OCI-LY1 (cell line): Measurements from ENCODE around the gene MNT.

Experiments used
- H2AFZ ChIP-seq: fragments of 200-600 bp; sonication (generic), shearing (Covaris generic); 2 replicates; pipeline ENCODE4 v1.6.0; 2014; ENCODE audit warnings: antibody characterized with exemption, mild to moderate bottlenecking, low read length
- H3F3A ChIP-seq: fragments of 200-600 bp; sonication (generic), shearing (Covaris generic); 2 replicates; pipeline ENCODE4 v1.6.0; 2014; ENCODE audit warnings: mild to moderate bottlenecking, antibody characterized with exemption, low read length, moderate library complexity; ENCODE audit not compliant: insufficient read depth
- H3K27ac ChIP-seq: fragments of 200-600 bp; sonication (generic); 2 replicates; pipeline ENCODE4 v1.5.1; 2014; ENCODE audit warnings: low read length, mixed run types, mild to moderate bottlenecking, low read depth; ENCODE audit not compliant: poor library complexity, severe bottlenecking
- H3K27me3 ChIP-seq: fragments of 200-600 bp; sonication (generic); 2 replicates; pipeline ENCODE4 v1.6.0; 2014; ENCODE audit warnings: antibody characterized with exemption, mild to moderate bottlenecking, low read length, moderate library complexity; ENCODE audit not compliant: insufficient read depth
- H3K36me3 ChIP-seq: fragments of 200-600 bp; sonication (generic); 2 replicates; pipeline ENCODE4 v1.6.1; 2014; ENCODE audit warnings: mild to moderate bottlenecking, antibody characterized with exemption, low read length, moderate library complexity, mixed read lengths; ENCODE audit not compliant: insufficient read depth
- H3K4me1 ChIP-seq: fragments of 200-600 bp; sonication (generic); 2 replicates; pipeline ENCODE4 v1.5.1; 2014; ENCODE audit warnings: mild to moderate bottlenecking, low read length, moderate library complexity; ENCODE audit not compliant: insufficient read depth, severe bottlenecking
- H3K4me2 ChIP-seq: fragments of 200-600 bp; sonication (generic), shearing (Covaris generic); 2 replicates; pipeline ENCODE4 v1.6.1; 2014; ENCODE audit warnings: low read length
- H3K4me3 ChIP-seq: fragments of 200-600 bp; sonication (generic); 2 replicates; pipeline ENCODE4 v1.5.1; 2014; ENCODE audit warnings: low read length, low read depth, mild to moderate bottlenecking, mixed read lengths; ENCODE audit not compliant: poor library complexity, severe bottlenecking
- H3K79me2 ChIP-seq: fragments of 200-600 bp; shearing (Covaris generic); 2 replicates; pipeline ENCODE4 v1.6.1; 2016; ENCODE audit warnings: mixed run types, low read length, mixed read lengths; ENCODE audit not compliant: insufficient read depth
- H3K9ac ChIP-seq: fragments of 200-600 bp; sonication (generic), shearing (Covaris generic); 2 replicates; pipeline ENCODE4 v1.6.1; 2014; ENCODE audit warnings: mild to moderate bottlenecking, low read length, mixed read lengths
- H3K9me2 ChIP-seq: fragments of 200-600 bp; sonication (generic), shearing (Covaris generic); 2 replicates; pipeline ENCODE4 v1.6.1; 2014; ENCODE audit warnings: low read depth, mild to moderate bottlenecking, low read length, mixed read lengths
- H3K9me3 ChIP-seq: fragments of 200-600 bp; shearing (Covaris generic); 2 replicates; pipeline ENCODE4 v1.6.1; 2014; ENCODE audit warnings: low read length, mixed read lengths
- H4K20me1 ChIP-seq: fragments of 200-600 bp; sonication (generic), shearing (Covaris generic); 2 replicates; pipeline ENCODE4 v1.6.0; 2016; ENCODE audit warnings: mild to moderate bottlenecking, low read length; ENCODE audit not compliant: insufficient read depth
- EZH2 ChIP-seq: fragments of 200-600 bp; sonication (generic), shearing (Covaris generic); IDR thresholded peaks from 2 replicates; pipeline ENCODE4 v1.8.0; 2017; ENCODE audit warnings: borderline replicate concordance, mixed run types, mild to moderate bottlenecking, antibody characterized with exemption, low read length, moderate library complexity, mixed read lengths
- TF ChIP-seq, protein P1 (sequence below): fragments of 200-600 bp; sonication (generic), shearing (Covaris generic); IDR thresholded peaks from 2 replicates; pipeline ENCODE4 v1.5.1; 2017; ENCODE audit warnings: mild to moderate bottlenecking, antibody characterized with exemption, low read length, moderate library complexity, mixed read lengths

Gene MNT

GRCh38 chr17:2414446-2415064 is 13.7 kb upstream of the MNT start:
- Histone ChIP-seq H3K9ac (no peak overlapping the region), H3K36me3 (peaks cover 34% of the 10 kb centered on the region), H3K79me2 (no peaks in the 10 kb centered on the region), H3F3A (no peaks in the 10 kb centered on the region), H3K9me2 (no peaks in the 10 kb centered on the region), H2AFZ (no peak overlapping the region), H3K27me3 (no peaks in the 10 kb centered on the region), H3K9me3 (no peaks in the 10 kb centered on the region), H4K20me1 (no peaks in the 10 kb centered on the region), H3K4me3 (no peak overlapping the region), H3K4me2 (no peak overlapping the region), H3K27ac (no peak overlapping the region), H3K4me1 (peaks cover 10% of the 10 kb centered on the region)
- TF ChIP-seq, protein P1, sequence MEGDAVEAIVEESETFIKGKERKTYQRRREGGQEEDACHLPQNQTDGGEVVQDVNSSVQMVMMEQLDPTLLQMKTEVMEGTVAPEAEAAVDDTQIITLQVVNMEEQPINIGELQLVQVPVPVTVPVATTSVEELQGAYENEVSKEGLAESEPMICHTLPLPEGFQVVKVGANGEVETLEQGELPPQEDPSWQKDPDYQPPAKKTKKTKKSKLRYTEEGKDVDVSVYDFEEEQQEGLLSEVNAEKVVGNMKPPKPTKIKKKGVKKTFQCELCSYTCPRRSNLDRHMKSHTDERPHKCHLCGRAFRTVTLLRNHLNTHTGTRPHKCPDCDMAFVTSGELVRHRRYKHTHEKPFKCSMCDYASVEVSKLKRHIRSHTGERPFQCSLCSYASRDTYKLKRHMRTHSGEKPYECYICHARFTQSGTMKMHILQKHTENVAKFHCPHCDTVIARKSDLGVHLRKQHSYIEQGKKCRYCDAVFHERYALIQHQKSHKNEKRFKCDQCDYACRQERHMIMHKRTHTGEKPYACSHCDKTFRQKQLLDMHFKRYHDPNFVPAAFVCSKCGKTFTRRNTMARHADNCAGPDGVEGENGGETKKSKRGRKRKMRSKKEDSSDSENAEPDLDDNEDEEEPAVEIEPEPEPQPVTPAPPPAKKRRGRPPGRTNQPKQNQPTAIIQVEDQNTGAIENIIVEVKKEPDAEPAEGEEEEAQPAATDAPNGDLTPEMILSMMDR = no peak
- TF ChIP-seq EZH2 = no peak

GRCh38 chr17:2412561-2413021 is 11.7 kb upstream of the MNT start:
- Histone ChIP-seq H3K9ac (no peak overlapping the region), H3K9me2 (no peaks in the 10 kb centered on the region), H3K4me1 (peaks cover 10% of the 10 kb centered on the region), H3K36me3 (peaks cover 22% of the 10 kb centered on the region), H3K9me3 (no peaks in the 10 kb centered on the region), H3K79me2 (no peaks in the 10 kb centered on the region), H3K4me3 (no peak overlapping the region), H4K20me1 (no peaks in the 10 kb centered on the region), H3F3A (no peaks in the 10 kb centered on the region), H2AFZ (no peak overlapping the region), H3K27ac (no peak overlapping the region), H3K4me2 (no peak overlapping the region), H3K27me3 (no peaks in the 10 kb centered on the region)
- TF ChIP-seq, protein P1 = no peak
- no peak for TF ChIP-seq EZH2

DNA sequence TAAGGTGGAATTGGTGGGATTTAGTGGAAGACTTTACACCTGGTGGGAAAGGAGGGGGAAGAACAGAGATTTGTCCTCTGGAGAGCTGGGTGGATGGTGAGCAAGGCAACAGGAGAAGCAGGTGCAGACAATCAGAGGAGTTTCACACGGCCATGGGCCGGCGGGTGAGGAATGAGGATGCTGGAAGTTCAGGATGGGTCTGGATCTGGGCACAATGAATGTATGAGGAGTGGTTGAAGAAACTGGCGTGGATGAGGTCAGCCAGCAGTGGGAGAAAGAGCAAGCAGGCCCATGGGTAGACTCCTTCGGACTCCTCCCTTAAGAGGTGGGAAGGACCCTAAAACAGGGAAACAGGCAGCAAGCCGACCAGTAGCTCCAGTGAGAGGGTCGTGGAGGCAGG is 10.1 kb upstream of the MNT start:
- TF ChIP-seq, protein P1 = no peak
- TF ChIP-seq EZH2 = no peak
- H3K79me2 ChIP-seq = no peaks in the 10 kb centered on the region
- no peak overlapping the region for H3K4me2 ChIP-seq

More for the DNA sequence above, 10.1 kb upstream of the MNT start:
- H2AFZ ChIP-seq = no peak overlapping the region
- no peaks in the 10 kb centered on the region for H3K9me2 ChIP-seq
- H3K9me3 ChIP-seq = no peaks in the 10 kb centered on the region
- no peaks in the 10 kb centered on the region for H3K27me3 ChIP-seq
- peaks cover 2% of the 10 kb centered on the region for H3K4me1 ChIP-seq
- H4K20me1 ChIP-seq = no peaks in the 10 kb centered on the region
- no peak overlapping the region for H3K4me3 ChIP-seq
- no peaks in the 10 kb centered on the region for H3F3A ChIP-seq
- no peak overlapping the region for H3K9ac ChIP-seq
- H3K36me3 ChIP-seq = peaks cover 22% of the 10 kb centered on the region
- no peak overlapping the region for H3K27ac ChIP-seq
